ENCODE measurements around the gene C10orf90. TPM values are rescaled to one million over a fixed set of nuclear protein-coding genes. Genes with fewer than 3 reads are reported as not detected.

Gene C10orf90, protein sequence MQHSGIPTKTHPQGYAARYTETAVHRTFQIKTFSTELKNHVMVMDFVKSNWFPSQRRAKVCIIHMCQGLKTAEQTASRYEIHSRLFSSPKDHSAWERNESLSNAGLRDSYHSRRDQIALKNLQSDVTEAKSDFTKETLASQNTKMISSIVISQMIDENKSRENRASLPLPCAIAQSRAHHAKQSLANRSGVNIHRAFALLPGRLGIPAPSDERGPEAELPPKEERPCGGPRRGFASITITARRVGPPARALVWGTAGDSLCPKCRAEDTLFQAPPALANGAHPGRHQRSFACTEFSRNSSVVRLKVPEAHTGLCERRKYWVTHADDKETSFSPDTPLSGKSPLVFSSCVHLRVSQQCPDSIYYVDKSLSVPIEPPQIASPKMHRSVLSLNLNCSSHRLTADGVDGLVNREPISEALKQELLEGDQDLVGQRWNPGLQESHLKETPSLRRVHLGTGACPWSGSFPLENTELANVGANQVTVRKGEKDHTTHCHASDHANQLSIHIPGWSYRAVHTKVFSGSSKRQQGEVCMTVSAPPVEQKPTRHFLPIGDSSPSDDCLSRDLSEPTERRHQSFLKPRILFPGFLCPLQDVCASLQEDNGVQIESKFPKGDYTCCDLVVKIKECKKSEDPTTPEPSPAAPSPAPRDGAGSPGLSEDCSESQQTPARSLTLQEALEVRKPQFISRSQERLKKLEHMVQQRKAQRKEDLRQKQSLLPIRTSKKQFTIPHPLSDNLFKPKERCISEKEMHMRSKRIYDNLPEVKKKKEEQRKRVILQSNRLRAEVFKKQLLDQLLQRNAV
- total RNA-seq, result not detected
- long read RNA-seq, result 0 reads

DNA sequence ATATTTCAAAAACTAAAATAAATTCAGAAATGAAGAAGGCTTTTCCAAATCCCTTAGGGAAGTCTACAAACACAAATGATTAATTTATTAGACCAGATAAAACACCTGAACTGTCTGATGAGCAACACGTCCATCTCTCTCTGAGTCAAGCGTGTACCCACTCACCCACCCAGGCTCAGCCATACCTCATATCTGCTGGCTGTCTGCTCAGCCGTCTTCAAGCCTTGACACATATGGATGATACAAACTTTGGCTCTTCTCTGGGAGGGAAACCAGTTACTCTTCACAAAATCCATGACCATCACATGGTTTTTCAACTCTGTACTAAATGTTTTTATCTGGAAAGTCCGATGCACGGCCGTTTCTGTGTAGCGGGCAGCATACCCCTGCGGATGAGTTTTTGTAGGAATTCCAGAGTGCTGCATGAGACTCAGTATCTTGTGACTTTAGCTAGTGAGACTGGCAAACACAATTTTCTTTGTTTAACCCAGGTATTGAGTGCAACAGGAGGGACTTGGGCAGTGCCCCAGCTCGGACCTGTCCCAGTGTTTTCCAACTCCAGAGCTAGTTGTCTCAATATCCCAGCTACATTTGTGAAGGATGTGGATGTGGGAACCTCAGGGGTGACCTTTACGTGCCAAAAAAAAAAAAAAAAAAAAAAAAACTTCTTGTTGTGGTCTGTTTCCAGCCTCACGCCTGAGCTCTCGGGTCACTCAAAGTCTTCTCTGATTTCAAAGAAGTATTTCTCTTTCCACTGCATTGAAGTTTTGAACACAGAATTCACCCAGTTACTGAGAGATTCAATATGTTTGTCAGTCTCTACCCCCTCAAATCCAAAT lies at the start of gene C10orf90:
TSS of gene C10orf90 (minus strand) at position 638 of the 839 bp plus-strand sequence. CDS start at position 425, 213 bp downstream.
- TF ChIP-seq, protein P1, sequence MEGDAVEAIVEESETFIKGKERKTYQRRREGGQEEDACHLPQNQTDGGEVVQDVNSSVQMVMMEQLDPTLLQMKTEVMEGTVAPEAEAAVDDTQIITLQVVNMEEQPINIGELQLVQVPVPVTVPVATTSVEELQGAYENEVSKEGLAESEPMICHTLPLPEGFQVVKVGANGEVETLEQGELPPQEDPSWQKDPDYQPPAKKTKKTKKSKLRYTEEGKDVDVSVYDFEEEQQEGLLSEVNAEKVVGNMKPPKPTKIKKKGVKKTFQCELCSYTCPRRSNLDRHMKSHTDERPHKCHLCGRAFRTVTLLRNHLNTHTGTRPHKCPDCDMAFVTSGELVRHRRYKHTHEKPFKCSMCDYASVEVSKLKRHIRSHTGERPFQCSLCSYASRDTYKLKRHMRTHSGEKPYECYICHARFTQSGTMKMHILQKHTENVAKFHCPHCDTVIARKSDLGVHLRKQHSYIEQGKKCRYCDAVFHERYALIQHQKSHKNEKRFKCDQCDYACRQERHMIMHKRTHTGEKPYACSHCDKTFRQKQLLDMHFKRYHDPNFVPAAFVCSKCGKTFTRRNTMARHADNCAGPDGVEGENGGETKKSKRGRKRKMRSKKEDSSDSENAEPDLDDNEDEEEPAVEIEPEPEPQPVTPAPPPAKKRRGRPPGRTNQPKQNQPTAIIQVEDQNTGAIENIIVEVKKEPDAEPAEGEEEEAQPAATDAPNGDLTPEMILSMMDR (IDR thresholded peaks at IDR 0.05), result no peak
- ATAC-seq (peak; percentile 22), DNase-seq (no peak)
- H3K4me1 ChIP-seq, result no peaks in the 10 kb centered on the region
- H3K27ac ChIP-seq, result no peak within 1 kb of the TSS
- no peaks in the 10 kb centered on the region for H3K27me3 ChIP-seq
- H3K9me3 ChIP-seq, result no peaks in the 10 kb centered on the region
- H3K4me3 ChIP-seq, result no peak within 1 kb of the TSS
- no peaks in the 10 kb centered on the region for H3K36me3 ChIP-seq
- intact Hi-C loops (cut with DNase I), result no loop called here

DNA sequence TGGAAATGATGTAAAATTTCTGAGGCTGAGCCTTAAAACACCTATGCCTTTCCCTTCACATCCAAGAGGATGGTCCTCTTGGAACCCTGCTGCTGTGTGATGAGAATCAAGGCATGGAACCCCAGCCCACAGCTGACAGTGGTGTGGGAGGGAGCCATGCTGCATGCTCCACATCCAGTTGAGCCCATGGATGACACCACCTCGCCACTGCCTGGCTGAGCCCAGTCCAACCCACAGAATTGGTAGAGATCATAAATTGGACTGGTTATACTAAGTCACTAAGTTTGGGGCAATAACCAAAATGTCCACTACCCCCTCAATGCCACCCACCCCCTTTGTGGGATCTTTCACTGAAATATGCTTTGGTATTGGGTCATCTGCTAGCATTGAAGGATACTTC lies 45.9 kb upstream of the C10orf90 start:
- no peak for DNase-seq
- ATAC-seq, result no peak
- Histone ChIP-seq H3K4me1 (no peaks in the 10 kb centered on the region), H3K4me3 (no peak overlapping the region), H3K9me3 (no peaks in the 10 kb centered on the region), H3K27me3 (no peaks in the 10 kb centered on the region), H3K36me3 (no peaks in the 10 kb centered on the region), H3K27ac (no peak overlapping the region)
- intact Hi-C loops (cut with DNase I), result no loop called here
- TF ChIP-seq, protein P1 (IDR thresholded peaks at IDR 0.05), result no peak

DNA sequence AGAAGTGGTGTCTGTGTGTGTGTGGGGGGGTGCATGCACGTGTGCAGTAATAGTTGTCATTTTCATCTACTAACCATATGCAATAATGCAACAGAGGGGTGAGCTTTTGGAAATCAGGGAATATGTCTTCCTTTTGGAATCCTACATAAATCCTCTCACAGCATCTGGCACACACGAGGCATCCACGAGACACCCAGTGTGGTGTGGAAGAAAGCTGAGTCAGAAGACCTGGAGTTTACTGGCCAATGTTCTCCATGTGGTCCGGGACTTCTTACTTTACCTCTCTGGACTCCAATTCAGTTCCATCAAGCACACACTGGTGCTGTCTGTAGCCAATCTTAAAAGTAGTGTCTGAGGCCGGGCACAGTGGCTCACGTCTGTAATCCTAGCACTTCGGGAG lies 43.1 kb upstream of the C10orf90 start:
- intact Hi-C loops (cut with DNase I), result no loop called here
- Histone ChIP-seq H3K4me1 (no peaks in the 10 kb centered on the region), H3K27ac (no peak overlapping the region), H3K27me3 (no peaks in the 10 kb centered on the region), H3K4me3 (no peak overlapping the region), H3K9me3 (no peaks in the 10 kb centered on the region), H3K36me3 (no peaks in the 10 kb centered on the region)
- ATAC-seq (no peak), DNase-seq (no peak)
- TF ChIP-seq, protein P1 (IDR thresholded peaks at IDR 0.05), result no peak

DNA sequence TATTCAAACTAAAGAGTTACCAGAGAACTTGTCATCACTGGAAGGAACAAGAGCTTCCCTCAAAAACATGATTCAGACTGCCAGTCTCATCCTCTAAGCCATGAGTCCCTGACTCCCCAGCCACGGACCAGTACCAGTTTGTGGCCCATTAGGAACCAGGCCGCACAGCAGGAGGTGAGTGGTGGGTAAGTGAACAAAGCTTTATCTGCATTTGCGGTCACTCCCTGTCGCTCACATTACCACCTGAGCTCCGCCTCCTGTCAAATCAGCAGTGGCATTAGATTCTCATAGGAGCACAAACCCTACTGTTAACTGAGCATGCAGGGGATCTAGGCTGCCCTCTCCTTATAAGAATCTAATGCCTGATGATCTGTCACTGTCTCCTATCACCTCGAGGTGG lies 42.2 kb upstream of the C10orf90 start:
- no peak for DNase-seq
- no peaks in the 10 kb centered on the region for H3K9me3 ChIP-seq
- no peak overlapping the region for H3K27ac ChIP-seq
- H3K4me1 ChIP-seq, result no peaks in the 10 kb centered on the region
- TF ChIP-seq, protein P1 (IDR thresholded peaks at IDR 0.05), result no peak
- no peak for ATAC-seq
- no peaks in the 10 kb centered on the region for H3K36me3 ChIP-seq
- no peaks in the 10 kb centered on the region for H3K27me3 ChIP-seq
- intact Hi-C loops (cut with DNase I), result no loop called here
- no peak overlapping the region for H3K4me3 ChIP-seq

DNA sequence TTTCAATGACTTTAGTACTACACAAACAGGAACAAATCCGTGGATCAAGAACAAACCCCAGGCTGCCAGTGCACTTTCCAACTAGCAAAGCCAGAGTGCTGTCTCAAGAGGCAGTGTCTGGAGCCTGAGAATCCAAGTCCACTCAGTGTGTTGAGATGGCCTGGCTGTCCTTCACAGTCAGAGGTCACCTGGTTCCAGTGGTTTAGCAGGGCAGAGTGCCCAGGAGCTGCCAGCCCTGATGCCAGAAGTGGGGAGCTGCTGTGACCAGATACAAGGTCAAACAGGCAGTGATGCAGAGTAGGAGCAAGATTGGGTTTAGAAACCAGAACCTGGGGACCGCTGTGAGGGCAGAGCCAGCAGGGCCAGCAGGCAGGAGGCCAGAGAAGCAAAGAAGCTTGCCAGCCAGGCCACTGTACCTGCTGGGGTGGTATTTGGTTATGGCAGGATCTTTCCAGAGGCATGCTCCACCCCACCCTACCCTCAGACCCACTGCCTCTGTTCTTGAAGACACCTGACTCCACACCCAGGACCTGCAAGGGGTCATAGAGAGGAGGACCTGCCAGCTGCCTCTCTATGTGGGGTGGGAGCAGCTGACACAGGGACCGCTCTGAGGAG lies 35.6 kb upstream of the C10orf90 start:
- H3K9me3 ChIP-seq, result no peaks in the 10 kb centered on the region
- TF ChIP-seq, protein P1 (IDR thresholded peaks at IDR 0.05), result no peak
- no peak overlapping the region for H3K4me3 ChIP-seq
- peak; percentile 20 for ATAC-seq
- no peaks in the 10 kb centered on the region for H3K27me3 ChIP-seq
- H3K4me1 ChIP-seq, result no peaks in the 10 kb centered on the region
- H3K27ac ChIP-seq, result no peak overlapping the region
- H3K36me3 ChIP-seq, result no peaks in the 10 kb centered on the region
- no peak for DNase-seq
- intact Hi-C loops (cut with DNase I), result no loop called here
